Measurements from ENCODE around the gene CIB4.

DNA sequence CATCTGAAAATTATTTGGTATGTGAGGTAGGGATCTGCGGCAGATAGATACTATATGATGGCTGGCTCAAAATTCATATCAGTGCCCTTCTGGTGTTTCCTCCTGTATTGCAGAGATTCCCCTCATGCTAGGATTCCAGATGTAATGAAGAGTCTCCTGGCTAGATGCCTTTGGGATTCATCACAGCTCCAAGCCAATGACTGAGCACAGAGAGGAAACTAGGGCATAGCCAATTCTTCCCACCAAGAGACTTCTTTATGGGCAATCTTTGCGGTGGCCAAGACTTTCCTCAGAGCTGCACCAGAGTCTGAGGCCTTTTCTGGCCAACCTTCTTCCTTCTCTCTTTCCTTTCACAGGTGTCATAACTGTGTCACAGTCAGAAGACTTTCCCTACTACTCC is 25.5 kb upstream of the CIB4 start:
- no peak for TF ChIP-seq EZH2 (IDR thresholded peaks at IDR 0.05; ENCODE audit: borderline replicate concordance, insufficient read depth, low read depth, low read length, poor library complexity, severe bottlenecking)
- no peak for TF ChIP-seq CTCF (IDR thresholded peaks at IDR 0.05)

Data from B cell (primary cell).